HG02870 (cell line): ENCODE measurements around the gene PRPF38A.

Experiments
- ATAC-seq: cut with Tn5 transposase; IDR thresholded peaks from one replicate; pipeline ENCODE4 v1.9.1; 2021; ENCODE audit warnings: mild to moderate bottlenecking, moderate library complexity; ENCODE audit not compliant: unreplicated experiment

PRPF38A gene

GRCh38 chr1:52455686-52456085, 51.3 kb downstream of the PRPF38A start:
- no peak for ATAC-seq

- no peak for ATAC-seq
Observed at GRCh38 chr1:52460694-52461093, 56.3 kb downstream of the PRPF38A start.

- ATAC-seq, result no peak
Observed at GRCh38 chr1:52461821-52462220, 57.4 kb downstream of the PRPF38A start.

DNA sequence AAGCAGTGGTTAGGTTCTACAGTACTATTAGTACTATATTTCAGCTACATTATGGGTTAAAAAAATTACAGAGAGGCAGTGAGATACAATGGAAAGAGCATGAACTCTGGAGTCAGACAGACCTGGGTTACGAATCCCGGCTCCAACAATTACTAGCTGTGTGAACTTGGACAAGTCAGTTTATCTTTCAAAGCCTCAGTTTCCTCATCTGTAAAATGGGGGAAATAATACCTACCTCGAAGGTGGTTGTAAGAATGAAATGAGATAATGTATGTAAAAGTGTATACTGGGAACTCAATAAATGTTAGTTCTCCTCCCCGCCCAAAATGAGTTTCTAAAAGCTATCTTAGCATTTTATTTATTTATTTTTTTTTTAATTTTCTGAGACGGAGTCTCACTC, 59.5 kb downstream of the PRPF38A start:
- ATAC-seq, result no peak

- no peak for ATAC-seq
Observed at GRCh38 chr1:52469108-52469507, 64.7 kb downstream of the PRPF38A start.
